ENCODE data around the gene PMM2.

Gene PMM2

GRCh38 chr16:8893976-8894690, 96.5 kb downstream of the PMM2 start:
- peaks cover 51% of the 10 kb centered on the region for H3K36me3 ChIP-seq (ENCODE audit: control insufficient read depth, insufficient read depth, low read length)
- H3K4me1 ChIP-seq (ENCODE audit: control insufficient read depth, insufficient read depth, low read length) = no peaks in the 10 kb centered on the region
- H3K4me3 ChIP-seq (ENCODE audit: low read length) = no peak overlapping the region
- no peaks in the 10 kb centered on the region for H3K27me3 ChIP-seq (ENCODE audit: control insufficient read depth, insufficient read depth, low read length)
- no peak overlapping the region for H3K27ac ChIP-seq (ENCODE audit: low read depth, low read length)
- H3K9ac ChIP-seq (ENCODE audit: low read length) = no peak overlapping the region

DNA sequence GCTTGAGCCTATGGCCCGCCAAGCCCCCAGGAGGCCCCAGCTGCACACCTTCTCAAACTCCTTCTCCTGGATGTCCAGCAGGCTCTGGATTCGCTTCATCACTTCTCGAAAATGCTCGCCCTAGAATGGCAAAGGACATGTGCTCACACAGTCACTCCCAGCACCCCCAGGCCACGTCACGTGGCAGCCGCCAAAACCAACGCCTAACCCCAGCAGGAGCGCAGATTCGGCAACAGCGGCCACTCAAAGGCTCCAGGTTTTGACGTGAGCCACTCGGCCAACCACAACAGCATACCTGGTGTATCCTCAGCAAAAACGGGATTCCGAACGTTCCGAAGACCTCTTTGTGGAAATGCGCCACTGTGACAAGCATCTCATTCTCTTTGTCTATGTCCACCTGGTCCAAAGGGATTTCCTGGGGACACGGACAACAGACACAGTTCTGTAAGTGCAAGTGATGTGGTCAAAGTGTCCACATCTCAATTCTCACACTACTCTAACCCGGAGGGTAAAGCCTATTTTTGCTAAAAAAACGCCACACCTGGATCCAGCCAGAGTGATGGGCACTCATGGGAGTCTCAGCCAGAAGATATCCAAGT, 97.2 kb downstream of the PMM2 start:
- Histone ChIP-seq H3K27ac (ENCODE audit: low read depth, low read length) (no peak overlapping the region), H3K27me3 (ENCODE audit: control insufficient read depth, insufficient read depth, low read length) (no peaks in the 10 kb centered on the region), H3K36me3 (ENCODE audit: control insufficient read depth, insufficient read depth, low read length) (peaks cover 58% of the 10 kb centered on the region), H3K9ac (ENCODE audit: low read length) (no peak overlapping the region), H3K4me3 (ENCODE audit: low read length) (no peak overlapping the region), H3K4me1 (ENCODE audit: control insufficient read depth, insufficient read depth, low read length) (no peaks in the 10 kb centered on the region)

GRCh38 chr16:8898660-8899318, 101.2 kb downstream of the PMM2 start:
- Histone ChIP-seq H3K27me3 (ENCODE audit: control insufficient read depth, insufficient read depth, low read length) (no peaks in the 10 kb centered on the region), H3K36me3 (ENCODE audit: control insufficient read depth, insufficient read depth, low read length) (peaks cover 72% of the 10 kb centered on the region), H3K9ac (ENCODE audit: low read length) (no peak overlapping the region), H3K27ac (ENCODE audit: low read depth, low read length) (no peak overlapping the region), H3K4me3 (ENCODE audit: low read length) (no peak overlapping the region), H3K4me1 (ENCODE audit: control insufficient read depth, insufficient read depth, low read length) (no peaks in the 10 kb centered on the region)

Measured in rectal smooth muscle tissue (tissue), 1 donor.